Hematopoietic multipotent progenitor cell treated with erythropoietin and hydrocortisone succinate and interleukin-3 and kit ligand, for 6 days (in vitro differentiated cells): ENCODE measurements around the gene SEC22C.
"Not testable (repeated sequence)": the region's sequence is repeated elsewhere in the genome, so short reads cannot be mapped to it uniquely, and the experiment has no call there.

Source experiments
- DNase-seq: peaks from one replicate; pipeline ENCODE4 v3.0.0-alpha.2; 2015

Gene SEC22C

GRCh38 chr3:42581709-42582473 lies at the start of gene SEC22C:
TSS of gene SEC22C (minus strand) at chr3:42581967. CDS start at chr3:42569046, 12,921 bp downstream.
- DNase-seq, result peak; percentile 97

DNA sequence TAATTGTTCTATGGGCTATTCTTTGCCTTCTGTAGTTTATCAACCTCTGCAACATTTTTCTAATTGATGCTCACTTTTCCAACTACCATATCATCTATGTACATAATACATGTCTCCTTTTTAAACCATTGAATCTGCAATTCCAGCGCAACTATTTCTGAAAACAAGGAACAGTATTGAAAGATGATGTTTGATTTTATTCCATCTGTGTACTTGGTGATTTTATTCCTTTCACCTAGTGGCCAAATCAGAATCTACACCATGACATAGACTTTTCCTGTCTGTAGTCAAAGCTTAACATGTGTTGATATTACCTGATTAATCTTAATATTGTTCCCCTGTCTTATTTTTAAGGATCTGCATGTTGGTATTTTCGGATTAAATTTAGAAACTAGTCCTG lies 31.7 kb upstream of the SEC22C start:
- peak; percentile 63 for DNase-seq

DNA sequence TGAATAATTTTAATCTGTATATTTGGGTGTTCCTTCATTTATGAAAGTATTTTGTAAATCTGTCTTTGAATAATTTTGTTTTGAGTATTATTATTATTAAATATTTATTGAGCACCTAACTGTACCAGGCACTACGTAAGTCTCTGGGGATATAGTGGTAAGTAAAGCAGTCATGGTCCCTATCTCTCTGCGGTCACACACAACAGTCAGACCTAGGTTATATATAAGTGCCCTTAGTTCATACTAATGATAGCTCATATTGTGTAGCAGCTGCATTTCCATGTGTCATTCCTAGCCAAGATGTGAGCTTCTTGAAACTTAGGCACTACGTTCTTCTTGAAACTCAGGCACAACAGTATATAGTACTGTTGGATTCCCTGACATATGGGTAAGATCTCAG lies 31.2 kb upstream of the SEC22C start:
- no peak for DNase-seq

GRCh38 chr3:42612217-42612616 lies 30.4 kb upstream of the SEC22C start:
- peak; percentile 45 for DNase-seq

- peak; percentile 31 for DNase-seq
These were observed 29.2 kb upstream of the SEC22C start for GRCh38 chr3:42610976-42611375.

DNA sequence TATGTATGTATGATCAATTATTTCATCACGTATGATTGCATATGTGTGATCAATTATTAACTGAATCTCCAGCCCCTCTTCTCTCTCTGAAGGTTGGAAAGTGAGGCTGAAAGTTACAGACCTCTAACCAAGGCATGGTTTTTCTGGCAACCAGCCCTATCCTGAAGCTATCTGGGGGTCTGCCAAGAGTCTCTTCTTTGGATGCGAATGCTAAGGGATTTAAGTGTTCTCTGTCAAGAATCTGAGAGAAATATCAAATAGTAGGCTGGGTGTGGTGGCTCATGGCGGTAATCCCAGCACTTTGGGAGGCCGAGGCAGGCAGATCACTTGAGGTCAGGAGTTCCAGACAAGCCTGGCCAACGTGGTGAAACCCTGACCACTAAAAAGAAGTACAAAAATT lies 26.8 kb upstream of the SEC22C start:
- DNase-seq, result no peak

DNA sequence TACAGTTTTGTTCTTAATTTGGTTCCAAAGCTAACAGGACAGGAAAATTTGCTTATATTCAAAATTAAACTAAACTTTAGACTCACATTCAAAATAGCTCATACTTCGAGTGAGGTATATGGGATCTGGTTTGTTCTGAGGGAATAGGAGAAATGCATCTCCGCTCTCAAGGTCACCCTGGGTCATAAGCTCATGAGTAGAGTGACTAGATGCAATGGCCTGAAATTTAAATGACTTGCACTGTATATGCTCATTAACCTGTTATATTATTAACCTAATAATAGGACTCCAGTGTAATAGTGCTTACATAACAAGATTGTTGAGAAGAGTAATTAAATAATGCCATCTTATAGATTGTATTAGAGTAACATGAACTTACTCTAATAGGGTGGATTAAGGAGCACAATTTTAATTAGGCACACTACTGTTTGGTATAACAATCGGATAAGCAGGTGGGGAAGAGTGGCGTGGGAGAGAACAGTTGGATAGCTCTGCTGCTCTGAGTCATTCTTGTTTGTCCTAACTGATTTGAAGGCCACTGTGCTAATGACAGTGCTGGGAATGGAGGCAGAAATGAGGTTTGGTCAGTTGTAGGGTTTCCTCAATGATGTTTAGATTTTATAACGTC lies 23.9 kb upstream of the SEC22C start:
- DNase-seq, result peak; percentile 34

DNA sequence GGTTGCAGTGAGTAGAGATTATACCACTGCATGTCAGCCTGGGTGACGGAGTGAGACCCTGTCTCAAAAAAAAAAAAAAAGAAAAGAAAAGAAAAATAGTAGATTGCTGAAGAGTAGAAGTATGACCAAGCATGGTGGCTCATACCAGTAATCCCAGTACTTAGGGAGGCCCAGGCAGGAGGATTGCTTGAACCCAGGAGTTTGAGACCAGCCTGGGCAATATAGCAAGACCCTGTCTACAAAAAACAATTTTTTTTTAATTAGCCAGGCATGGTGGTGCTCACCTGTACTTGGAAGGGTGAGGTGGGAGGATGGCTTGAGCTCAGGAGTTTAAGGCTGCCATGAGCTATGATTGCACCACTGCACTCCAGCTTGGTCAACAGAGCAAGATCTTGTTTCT lies 21.2 kb upstream of the SEC22C start:
- DNase-seq, result no peak

DNA sequence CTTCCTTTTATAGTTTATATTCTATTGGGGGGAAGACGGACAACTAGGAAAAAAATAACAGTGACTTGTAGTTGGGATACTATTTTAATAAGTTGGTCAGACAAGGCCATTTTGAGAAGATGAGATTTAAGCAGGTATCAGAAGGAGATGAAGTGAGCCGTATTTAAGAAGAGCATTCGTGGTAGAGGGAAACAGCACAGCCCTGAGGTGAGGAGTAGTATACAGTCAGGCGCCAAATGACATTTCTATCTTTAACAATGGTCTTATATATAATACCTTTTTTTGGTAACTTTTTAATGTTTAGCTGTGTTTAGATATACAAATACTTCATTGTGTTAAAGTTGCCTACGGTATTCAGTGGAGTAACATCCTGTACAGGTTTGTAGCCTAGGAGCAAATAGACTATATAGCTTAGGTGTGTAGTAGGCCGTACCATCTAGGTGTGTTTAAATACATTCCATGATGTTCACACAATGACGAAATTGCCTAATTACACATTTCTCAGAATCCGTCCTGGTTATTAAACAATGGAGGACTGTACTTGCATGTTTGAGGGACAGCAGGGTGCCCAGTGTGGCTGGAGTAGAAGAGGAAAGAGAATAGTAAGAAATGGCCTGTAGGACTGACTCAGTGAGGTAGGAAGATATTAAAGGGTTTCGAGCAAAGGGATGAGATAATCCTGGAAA lies 20.3 kb upstream of the SEC22C start:
- peak; percentile 70 for DNase-seq

DNA sequence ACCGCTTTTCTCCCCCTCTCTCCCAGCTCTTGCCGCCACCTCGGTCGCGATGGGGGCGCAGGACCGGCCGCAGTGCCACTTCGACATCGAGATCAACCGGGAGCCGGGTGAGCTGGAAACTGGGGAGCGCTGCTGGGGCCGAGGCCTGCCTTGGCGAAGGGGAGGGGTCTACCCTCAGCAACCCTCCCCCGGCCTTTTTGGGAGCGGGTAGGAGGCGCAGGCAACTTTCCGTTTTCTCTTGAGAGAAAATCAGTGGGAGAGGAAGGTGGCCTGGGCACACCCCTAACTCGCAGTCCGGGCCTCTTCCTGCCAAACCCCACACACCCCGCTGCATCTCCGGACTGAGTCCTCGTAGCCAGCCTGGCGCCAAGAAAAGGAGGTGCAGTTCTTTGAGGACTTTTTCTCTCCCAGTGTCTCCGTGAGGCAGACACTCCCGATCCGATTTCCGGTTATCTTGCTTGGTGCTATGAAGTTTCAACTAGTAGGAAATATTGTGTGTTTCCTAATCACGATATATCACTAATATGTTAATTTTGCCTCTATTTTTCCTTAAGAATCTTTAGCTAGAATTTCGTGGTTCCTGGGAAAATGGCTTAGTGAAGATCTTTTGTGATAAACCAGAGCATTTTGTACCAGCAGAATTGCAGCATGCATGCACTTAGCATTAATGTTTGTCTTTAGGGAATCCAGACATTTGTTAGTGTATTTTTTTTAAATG lies 19.4 kb upstream of the SEC22C start:
- peak; percentile 83 for DNase-seq

DNA sequence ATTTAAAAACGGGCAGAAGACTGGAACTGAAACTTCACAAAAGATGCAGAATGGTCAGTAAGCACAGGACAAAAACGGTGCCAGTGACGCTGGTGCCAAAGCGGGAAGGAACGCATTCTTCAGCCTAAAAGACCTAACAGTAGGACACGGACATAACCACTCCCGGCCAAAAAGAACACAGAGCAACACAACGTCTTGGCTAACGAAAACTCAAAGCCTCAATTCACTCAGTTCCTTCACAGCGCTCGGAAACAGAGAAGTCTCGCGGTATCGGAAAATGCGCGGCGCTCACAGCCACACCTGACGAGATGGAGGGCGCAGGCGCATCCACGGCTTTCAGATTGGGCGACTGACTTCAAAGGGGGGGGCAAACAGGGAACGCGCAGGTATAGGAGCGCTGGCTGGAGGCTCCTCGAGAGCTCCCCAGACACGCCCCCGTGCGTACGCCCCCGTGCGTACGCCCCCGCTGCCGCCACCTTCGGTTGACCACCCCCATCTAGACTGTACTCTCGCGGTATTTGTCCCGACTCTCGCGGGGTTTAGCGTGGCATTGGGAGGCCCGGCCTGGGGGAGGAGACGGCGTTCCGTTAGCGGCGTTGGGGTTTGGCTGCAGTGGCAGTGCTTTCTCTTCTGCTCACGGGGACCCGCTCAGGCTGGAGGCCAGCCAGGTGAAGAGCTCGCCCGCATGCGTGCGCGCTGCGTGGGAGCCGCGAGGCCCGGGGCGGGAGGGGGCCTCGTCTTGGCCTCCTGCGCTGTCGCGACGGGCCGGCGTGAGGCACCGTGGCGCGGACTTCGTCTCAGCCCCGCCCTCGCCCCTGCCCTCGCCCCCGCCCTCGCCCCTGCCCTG lies 18.6 kb upstream of the SEC22C start, which contains the start of gene NKTR:
Gene NKTR, plus strand, starts transcription at position 576 of the 847 bp plus-strand sequence. CDS start 321 bp downstream, outside the sequence.
- peak; percentile 99 for DNase-seq

DNA sequence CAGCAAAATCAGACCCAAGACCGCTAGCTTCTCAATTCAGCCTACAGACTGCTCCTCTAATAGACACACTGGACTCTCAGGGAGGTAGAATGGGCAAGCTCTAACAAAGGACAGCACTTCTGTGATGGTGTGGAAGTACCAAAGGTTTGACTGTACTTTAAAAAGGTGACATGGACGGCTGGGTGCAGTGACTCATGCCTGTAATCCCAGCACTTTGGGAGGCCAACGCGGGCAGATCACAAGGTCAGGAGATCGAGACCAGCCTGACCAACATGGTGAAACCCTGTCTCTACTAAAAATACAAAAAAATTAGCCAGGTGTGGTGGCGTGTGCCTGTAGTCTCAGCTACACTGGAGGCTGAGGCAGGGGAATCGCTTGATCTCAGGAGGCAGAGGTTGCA lies 15.3 kb upstream of the SEC22C start:
- DNase-seq, result not testable (repeated sequence)

GRCh38 chr3:42595682-42596081 lies 13.9 kb upstream of the SEC22C start:
- DNase-seq, result peak; percentile 40

- peak; percentile 45 for DNase-seq
These were observed 11.9 kb upstream of the SEC22C start for GRCh38 chr3:42593635-42594034.

- no peak for DNase-seq
These were observed 10.0 kb upstream of the SEC22C start for GRCh38 chr3:42591811-42592210.

- no peak for DNase-seq
These were observed 9.4 kb upstream of the SEC22C start for GRCh38 chr3:42590989-42591756.

GRCh38 chr3:42589382-42590109 lies 7.8 kb upstream of the SEC22C start:
- DNase-seq, result no peak

DNA sequence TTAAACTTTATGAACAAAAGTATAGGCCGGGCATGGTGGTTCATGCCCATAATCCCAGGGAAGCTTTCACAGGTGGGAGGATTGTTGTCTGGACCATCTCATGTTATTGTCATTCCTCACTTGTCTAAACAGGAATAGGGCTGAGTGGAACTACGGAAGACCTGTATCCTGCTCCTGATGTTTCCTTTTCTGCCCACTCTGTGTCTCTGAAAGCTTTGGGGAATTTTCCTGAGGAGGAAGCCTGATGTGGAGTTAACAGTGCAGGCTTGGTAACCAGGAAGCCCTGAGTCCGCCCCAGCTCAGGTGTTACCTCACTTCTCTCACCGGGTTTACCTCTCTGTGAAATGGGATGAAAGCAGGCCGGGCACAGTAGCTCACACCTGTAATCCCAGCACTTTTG lies 6.9 kb upstream of the SEC22C start:
- DNase-seq, result no peak

DNA sequence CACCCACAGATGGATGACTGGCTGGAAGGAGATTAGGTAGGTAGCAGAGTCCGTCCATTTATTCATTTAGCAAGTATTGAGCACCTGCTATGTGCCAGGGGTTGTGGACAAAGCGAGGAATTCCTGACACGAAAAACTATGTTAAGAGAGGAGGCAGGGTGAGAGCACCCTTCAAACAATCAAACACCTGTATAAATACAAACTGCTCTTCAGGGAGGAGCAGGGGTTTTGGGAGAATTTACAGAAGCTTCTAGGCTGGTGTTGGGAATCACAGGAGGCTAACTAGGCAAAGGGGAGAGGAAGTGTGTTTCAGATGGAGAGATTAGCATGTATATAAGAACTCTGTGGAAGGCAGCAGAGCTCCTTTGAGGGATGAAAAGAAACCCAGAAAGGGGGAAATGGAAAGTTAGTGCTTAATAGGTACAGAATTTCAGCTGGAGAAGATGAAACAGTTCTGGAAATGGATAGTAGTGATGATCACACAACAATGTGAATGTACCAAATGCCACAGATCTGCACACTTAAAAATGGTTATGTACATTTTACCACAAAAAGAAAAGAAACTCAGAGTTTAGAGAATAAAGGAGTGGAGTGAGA lies 805 bp upstream of the SEC22C start:
- DNase-seq, result no peak

GRCh38 chr3:42581400-42581708 lies 413 bp downstream of the SEC22C start:
- DNase-seq, result no peak
